Endothelial cell (in vitro differentiated cells): ENCODE measurements around the gene EEF1A2. TPM values are rescaled to one million over a fixed set of nuclear protein-coding genes. Genes with fewer than 3 reads are reported as not detected.

ENCODE experiments used
- DNase-seq: peaks from one replicate; pipeline ENCODE4 v3.0.0; 2021; ENCODE audit warnings: low spot score
- H3K27ac Mint-ChIP-seq: one replicate; pipeline ENCODE4 v1.8.0; 2021; ENCODE audit warnings: mixed read lengths, inconsistent platforms; ENCODE audit not compliant: unreplicated experiment
- H3K27me3 Mint-ChIP-seq: one replicate; pipeline ENCODE4 v1.8.0; 2021; ENCODE audit warnings: mild to moderate bottlenecking, moderate library complexity, mixed read lengths, inconsistent platforms; ENCODE audit not compliant: unreplicated experiment
- H3K36me3 Mint-ChIP-seq: one replicate; pipeline ENCODE4 v1.8.0; 2021; ENCODE audit warnings: mild to moderate bottlenecking, low read depth, mixed read lengths, inconsistent platforms; ENCODE audit not compliant: unreplicated experiment
- H3K4me1 Mint-ChIP-seq: one replicate; pipeline ENCODE4 v1.8.0; 2021; ENCODE audit warnings: mild to moderate bottlenecking, mixed read lengths, inconsistent platforms; ENCODE audit not compliant: unreplicated experiment
- H3K4me3 Mint-ChIP-seq: one replicate; pipeline ENCODE4 v1.8.0; 2021; ENCODE audit warnings: mild to moderate bottlenecking, mixed read lengths, inconsistent platforms; ENCODE audit not compliant: unreplicated experiment
- H3K9me3 Mint-ChIP-seq: one replicate; pipeline ENCODE4 v1.8.0; 2021; ENCODE audit warnings: mixed read lengths, inconsistent platforms; ENCODE audit not compliant: unreplicated experiment
- CTCF ChIP-seq: fragments of 200-600 bp; sonication (generic); IDR thresholded peaks from one replicate; pipeline ENCODE4 v1.5.0; 2021; ENCODE audit warnings: antibody characterized with exemption; ENCODE audit not compliant: unreplicated experiment
- total RNA-seq: library from RNA; stranded (reverse); fragmentation: NEBNext Ultra II Directional; extraction: Animal tissue kit (Norgen Biotek cat#: 25700); gene quantifications from one replicate; pipeline ENCODE4 v1.2.1, GENCODE V29; 2021; ENCODE audit not compliant: unreplicated experiment

Gene EEF1A2
- total RNA-seq, 1 donor from 2014 or later: 0.31 TPM

- TF ChIP-seq CTCF: no peak
- Mint-ChIP-seq H3K4me3 (no peak overlapping the region), H3K36me3 (peaks cover 8% of the 10 kb centered on the region), H3K27ac (no peak overlapping the region), H3K4me1 (no peaks in the 10 kb centered on the region), H3K27me3 (peaks cover 9% of the 10 kb centered on the region), H3K9me3 (no peaks in the 10 kb centered on the region)
- DNase-seq: no peak
Observed at GRCh38 chr20:63487116-63487764, 11.6 kb downstream of the EEF1A2 start.

GRCh38 chr20:63486300-63486855 is 12.5 kb downstream of the EEF1A2 start:
- Mint-ChIP-seq H3K36me3 (no peaks in the 10 kb centered on the region), H3K27me3 (peaks cover 4% of the 10 kb centered on the region), H3K27ac (peak overlapping the region; percentile 74), H3K4me3 (no peak overlapping the region), H3K9me3 (no peaks in the 10 kb centered on the region), H3K4me1 (no peaks in the 10 kb centered on the region)
- no peak for TF ChIP-seq CTCF
- no peak for DNase-seq

- Mint-ChIP-seq H3K9me3 (no peaks in the 10 kb centered on the region), H3K4me1 (no peaks in the 10 kb centered on the region), H3K36me3 (no peaks in the 10 kb centered on the region), H3K27me3 (peaks cover 5% of the 10 kb centered on the region), H3K4me3 (no peak overlapping the region), H3K27ac (no peak overlapping the region)
- TF ChIP-seq CTCF: no peak
- DNase-seq: no peak
Observed at GRCh38 chr20:63484651-63485403, 14.1 kb downstream of the EEF1A2 start.

- DNase-seq: no peak
- no peak overlapping the region for H3K4me3 Mint-ChIP-seq
- H3K9me3 Mint-ChIP-seq: no peaks in the 10 kb centered on the region
Observed at GRCh38 chr20:63484236-63484635, 14.6 kb downstream of the EEF1A2 start.

More at GRCh38 chr20:63484236-63484635, 14.6 kb downstream of the EEF1A2 start:
- Mint-ChIP-seq H3K27ac (no peak overlapping the region), H3K36me3 (no peaks in the 10 kb centered on the region), H3K27me3 (peaks cover 5% of the 10 kb centered on the region), H3K4me1 (no peaks in the 10 kb centered on the region)
- no peak for TF ChIP-seq CTCF
